Activated CD4-positive, alpha-beta T cell treated with anti-CD3 and anti-CD28 coated beads for 1 hour (primary cell): ENCODE data around the gene EXOG.
"Not testable (repeated sequence)": the region's sequence is repeated elsewhere in the genome, so short reads cannot be mapped to it uniquely, and the experiment has no call there.

ENCODE experiments used
- DNase-seq: peaks from one replicate; pipeline ENCODE4 v3.0.0-alpha.2; 2020

Gene EXOG

GRCh38 chr3:38564631-38565338, 68.6 kb downstream of the EXOG start:
- no peak for DNase-seq

GRCh38 chr3:38565339-38566214, 69.4 kb downstream of the EXOG start:
- DNase-seq, result no peak

GRCh38 chr3:38566215-38566528, 70.0 kb downstream of the EXOG start:
- no peak for DNase-seq

GRCh38 chr3:38566794-38567193, 70.7 kb downstream of the EXOG start:
- DNase-seq, result not testable (repeated sequence)

- no peak for DNase-seq
These were observed 71.4 kb downstream of the EXOG start for GRCh38 chr3:38567498-38567897.

GRCh38 chr3:38573111-38573510, 77.0 kb downstream of the EXOG start:
- DNase-seq, result no peak

- DNase-seq, result no peak
These were observed 77.4 kb downstream of the EXOG start for GRCh38 chr3:38573556-38573955.

GRCh38 chr3:38574411-38575278, 78.5 kb downstream of the EXOG start:
- peak; percentile 1 for DNase-seq

- peak; percentile 1 for DNase-seq
These were observed 79.2 kb downstream of the EXOG start for GRCh38 chr3:38575279-38575843.
